ENCODE results near the gene DAPK2. TPM values are rescaled to one million over a fixed set of nuclear protein-coding genes. Genes with fewer than 3 reads are reported as not detected.
A peak's percentile ranks its signal among the peaks of the same experiment; 100 is the strongest.

DAPK2 gene
- total RNA-seq, 1 donor from 2014 or later: 2.6 TPM

DNA sequence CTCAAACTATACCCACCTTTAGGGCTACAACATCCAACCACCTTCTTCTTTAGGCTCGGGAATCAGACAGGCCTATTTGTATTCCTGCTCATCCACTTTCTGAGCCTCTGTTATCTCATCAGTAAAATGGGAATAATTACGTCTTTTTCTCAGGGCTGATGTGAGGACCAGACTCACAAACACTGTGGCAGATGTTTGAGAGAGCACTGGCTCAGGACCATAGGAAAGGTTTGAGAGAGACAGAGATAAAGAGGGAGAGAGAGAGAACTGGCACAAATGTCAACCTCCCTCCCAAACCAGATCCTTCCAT, 4.8 kb upstream of the DAPK2 start:
- peaks cover 6% of the 10 kb centered on the region for H3K4me1 Mint-ChIP-seq
- TF ChIP-seq, protein P1, sequence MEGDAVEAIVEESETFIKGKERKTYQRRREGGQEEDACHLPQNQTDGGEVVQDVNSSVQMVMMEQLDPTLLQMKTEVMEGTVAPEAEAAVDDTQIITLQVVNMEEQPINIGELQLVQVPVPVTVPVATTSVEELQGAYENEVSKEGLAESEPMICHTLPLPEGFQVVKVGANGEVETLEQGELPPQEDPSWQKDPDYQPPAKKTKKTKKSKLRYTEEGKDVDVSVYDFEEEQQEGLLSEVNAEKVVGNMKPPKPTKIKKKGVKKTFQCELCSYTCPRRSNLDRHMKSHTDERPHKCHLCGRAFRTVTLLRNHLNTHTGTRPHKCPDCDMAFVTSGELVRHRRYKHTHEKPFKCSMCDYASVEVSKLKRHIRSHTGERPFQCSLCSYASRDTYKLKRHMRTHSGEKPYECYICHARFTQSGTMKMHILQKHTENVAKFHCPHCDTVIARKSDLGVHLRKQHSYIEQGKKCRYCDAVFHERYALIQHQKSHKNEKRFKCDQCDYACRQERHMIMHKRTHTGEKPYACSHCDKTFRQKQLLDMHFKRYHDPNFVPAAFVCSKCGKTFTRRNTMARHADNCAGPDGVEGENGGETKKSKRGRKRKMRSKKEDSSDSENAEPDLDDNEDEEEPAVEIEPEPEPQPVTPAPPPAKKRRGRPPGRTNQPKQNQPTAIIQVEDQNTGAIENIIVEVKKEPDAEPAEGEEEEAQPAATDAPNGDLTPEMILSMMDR (IDR thresholded peaks at IDR 0.05; ENCODE audit: unreplicated experiment): no peak
- no peak for DNase-seq (ENCODE audit: low spot score in 2 of 2, unreplicated experiment in 2 of 2)
- H3K27me3 Mint-ChIP-seq (ENCODE audit: low read depth): peaks cover 28% of the 10 kb centered on the region
- no peak overlapping the region for H3K4me3 Mint-ChIP-seq
- no peak overlapping the region for H3K27ac Mint-ChIP-seq
- no peaks in the 10 kb centered on the region for H3K9me3 Mint-ChIP-seq
- H3K36me3 Mint-ChIP-seq: no peaks in the 10 kb centered on the region

DNA sequence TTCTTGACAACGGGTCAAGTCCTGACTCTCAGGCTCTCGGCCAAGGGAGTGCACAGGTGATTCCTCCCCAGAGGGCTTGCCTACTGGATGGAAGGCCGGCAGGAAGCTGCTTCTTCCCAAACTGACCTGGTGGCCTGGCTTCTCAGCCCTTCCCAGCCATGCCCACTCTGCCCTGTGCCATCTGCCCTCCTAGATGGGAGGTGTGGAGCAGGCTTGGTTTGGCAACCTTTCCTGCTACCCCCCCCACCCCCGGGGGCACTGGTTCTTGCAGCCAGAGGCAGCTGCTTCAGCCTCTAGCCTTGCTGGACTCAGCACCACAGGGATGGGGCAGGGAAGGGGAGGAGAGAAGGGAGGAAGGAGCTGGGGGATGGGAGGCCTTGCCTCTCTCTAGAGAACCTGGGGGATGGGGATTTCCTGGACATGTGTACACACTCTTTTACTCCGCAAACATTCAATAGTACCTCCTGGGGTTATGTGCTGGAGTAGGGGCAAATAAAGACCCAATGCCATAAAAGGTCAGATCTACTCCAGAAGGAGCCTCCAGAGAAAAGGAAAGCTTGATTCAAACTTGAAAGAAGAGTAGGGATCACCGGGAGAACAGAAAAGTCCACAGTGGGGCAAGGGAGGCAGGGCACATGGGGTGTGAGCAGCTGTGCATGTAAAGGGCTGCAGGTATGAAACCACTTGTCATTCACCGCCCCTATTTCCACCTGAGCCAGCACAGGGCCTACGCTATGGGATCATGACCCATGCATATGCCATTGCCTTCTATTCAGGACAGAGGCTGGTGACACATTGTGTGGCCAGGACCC, 4.2 kb upstream of the DAPK2 start:
- peaks cover 6% of the 10 kb centered on the region for H3K4me1 Mint-ChIP-seq
- H3K36me3 Mint-ChIP-seq: no peaks in the 10 kb centered on the region
- TF ChIP-seq, protein P1 (IDR thresholded peaks at IDR 0.05; ENCODE audit: unreplicated experiment): no peak
- H3K9me3 Mint-ChIP-seq: no peaks in the 10 kb centered on the region
- H3K27ac Mint-ChIP-seq: no peak overlapping the region
- DNase-seq (ENCODE audit: low spot score in 2 of 2, unreplicated experiment in 2 of 2): no peak
- H3K27me3 Mint-ChIP-seq (ENCODE audit: low read depth): peaks cover 30% of the 10 kb centered on the region
- no peak overlapping the region for H3K4me3 Mint-ChIP-seq

DNA sequence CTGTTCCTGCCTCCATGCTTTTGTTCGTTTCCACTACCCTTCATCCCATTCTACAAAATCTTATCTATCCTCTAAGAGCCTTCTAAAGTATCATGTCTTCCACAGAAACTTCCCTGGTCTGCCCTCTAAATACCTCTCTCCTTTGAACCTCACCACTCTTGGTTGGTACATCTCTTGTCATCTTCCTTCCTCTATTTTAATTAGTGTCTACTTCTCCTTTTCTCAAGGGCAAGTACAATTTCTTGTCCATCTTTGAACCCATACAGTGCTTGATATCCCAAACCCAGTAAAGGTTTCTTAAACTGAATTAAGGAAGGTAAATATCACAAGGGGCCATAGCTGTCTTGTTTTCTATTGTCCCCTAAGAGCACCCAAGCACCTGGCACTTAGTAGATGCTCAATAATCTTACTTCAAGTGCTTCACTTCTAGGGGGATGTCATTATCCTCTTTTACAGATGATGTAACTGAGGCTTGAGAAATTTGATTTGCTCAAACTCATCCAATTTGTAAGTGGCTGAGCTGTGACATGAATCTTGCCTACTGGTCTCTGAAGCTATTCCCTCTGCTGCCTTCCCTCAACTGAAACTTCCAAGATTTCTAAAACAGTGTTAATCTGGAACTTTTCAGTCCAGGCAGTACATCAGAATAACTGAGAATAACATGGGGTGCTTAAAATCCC, 2.6 kb upstream of the DAPK2 start:
- Mint-ChIP-seq H3K4me1 (peaks cover 6% of the 10 kb centered on the region), H3K27me3 (ENCODE audit: low read depth) (peaks cover 43% of the 10 kb centered on the region), H3K9me3 (no peaks in the 10 kb centered on the region), H3K36me3 (no peaks in the 10 kb centered on the region), H3K27ac (no peak overlapping the region), H3K4me3 (no peak overlapping the region)
- TF ChIP-seq, protein P1 (IDR thresholded peaks at IDR 0.05; ENCODE audit: unreplicated experiment): no peak
- no peak for DNase-seq (ENCODE audit: low spot score in 2 of 2, unreplicated experiment in 2 of 2)

GRCh38 chr15:64045774-64046420, 388 bp downstream of the DAPK2 start:
- Mint-ChIP-seq H3K9me3 (no peaks in the 10 kb centered on the region), H3K36me3 (no peaks in the 10 kb centered on the region), H3K27me3 (ENCODE audit: low read depth) (peaks cover 51% of the 10 kb centered on the region)

GRCh38 chr15:64045101-64045435, 1.2 kb downstream of the DAPK2 start:
- no peaks in the 10 kb centered on the region for H3K9me3 Mint-ChIP-seq

More at GRCh38 chr15:64045774-64046420, 388 bp downstream of the DAPK2 start:
- H3K27ac Mint-ChIP-seq: no peak overlapping the region
- peaks cover 6% of the 10 kb centered on the region for H3K4me1 Mint-ChIP-seq
- peak overlapping the region; percentile 61 for H3K4me3 Mint-ChIP-seq
- TF ChIP-seq, protein P1 (IDR thresholded peaks at IDR 0.05; ENCODE audit: unreplicated experiment): no peak
- no peak for DNase-seq (ENCODE audit: low spot score in 2 of 2, unreplicated experiment in 2 of 2)

More at GRCh38 chr15:64045101-64045435, 1.2 kb downstream of the DAPK2 start:
- peaks cover 51% of the 10 kb centered on the region for H3K27me3 Mint-ChIP-seq (ENCODE audit: low read depth)
- no peaks in the 10 kb centered on the region for H3K36me3 Mint-ChIP-seq
- DNase-seq (ENCODE audit: low spot score in 2 of 2, unreplicated experiment in 2 of 2): no peak
- H3K4me1 Mint-ChIP-seq: peaks cover 6% of the 10 kb centered on the region
- TF ChIP-seq, protein P1 (IDR thresholded peaks at IDR 0.05; ENCODE audit: unreplicated experiment): no peak
- H3K27ac Mint-ChIP-seq: no peak overlapping the region
- peak overlapping the region; percentile 61 for H3K4me3 Mint-ChIP-seq
